Measurements from ENCODE around the gene S100A1. TPM values are rescaled to one million over a fixed set of nuclear protein-coding genes. Genes with fewer than 3 reads are reported as not detected.

S100A1 gene
- total and polyA plus RNA-seq, 2 of the 13 experiments (the other 11 are each of a cell fraction or from before 2014, with no cell fraction given) = 120 to 251 TPM

DNA sequence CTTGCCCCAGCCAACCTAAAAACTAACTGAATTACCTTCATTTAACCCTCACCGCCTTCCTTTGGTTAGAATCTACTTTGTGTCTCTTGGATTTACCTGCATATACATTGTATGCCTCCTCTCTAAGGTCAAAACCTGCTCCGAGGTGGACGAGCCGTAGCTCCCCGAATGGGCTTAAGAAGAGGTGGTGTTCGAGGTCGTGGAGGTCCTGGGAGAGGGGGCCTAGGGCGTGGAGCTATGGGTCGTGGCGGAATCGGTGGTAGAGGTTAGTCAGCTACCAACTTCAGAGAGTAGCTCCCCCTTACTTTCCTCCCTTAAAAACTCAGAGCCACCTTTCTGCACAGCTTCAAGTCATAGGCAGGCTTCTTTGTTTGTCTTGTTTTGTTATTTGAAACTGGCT lies 14.9 kb downstream of the S100A1 start:
- H3K4me3 ChIP-seq (replicated peaks in 1 of 3; ENCODE audit: insufficient read depth in 1 of 3, low read depth in 2 of 3, low read length in 3 of 3) = no peak overlapping the region
- H2AFZ ChIP-seq (ENCODE audit: low read length) = no peak overlapping the region
- no peak overlapping the region for H3K9ac ChIP-seq (ENCODE audit: insufficient read depth, low read depth, low read length)
- TF ChIP-seq RBFOX2 (IDR thresholded peaks at IDR 0.05; ENCODE audit: low read depth, low read length) = 0 out of 2 replicates have a peak, but pooled peaks have one; percentile 1
- no peak for TF ChIP-seq KDM4B (CRISPR knock-in tag; IDR thresholded peaks at IDR 0.05)
- TF ChIP-seq ZNF160 (CRISPR knock-in tag; IDR thresholded peaks at IDR 0.05) = no peak
- ChIA-PET CTCF (ENCODE audit: low intra/inter-chr PET ratio, low total read pairs) (no interaction called here), POLR2A (interaction anchor here (0.9 to 4.2 kb wide), 9 partner anchors 9 to 133 kb away, joined by 3 to 40 read pairs (median 6); partner anchors contain the start of genes CHTOP, S100A1, S100A13 and S100A14)
- no peak for DNase-seq (ENCODE audit: low spot score)
- intact Hi-C loops (cut with micrococcal nuclease; ENCODE audit: unreplicated experiment) = no loop called here
- H3K4me2 ChIP-seq (ENCODE audit: low read depth, low read length) = no peak overlapping the region
- no peak for ATAC-seq
- H3K79me2 ChIP-seq (ENCODE audit: insufficient read depth, low read length) = peaks cover 6% of the 10 kb centered on the region
- H3K36me3 ChIP-seq (replicated peaks in 1 of 2; ENCODE audit: control insufficient read depth in 1 of 2, insufficient read depth in 2 of 2, low read length in 2 of 2) = peaks cover 21 to 78% of the 10 kb centered on the region in 2 experiments
- no peak for FAIRE-seq
- no peaks in the 10 kb centered on the region for H3K27me3 ChIP-seq (ENCODE audit: control insufficient read depth in 1 of 2, insufficient read depth in 2 of 2, low read length in 2 of 2)
- H3K4me1 ChIP-seq (ENCODE audit: insufficient read depth, low read length) = peaks cover 15% of the 10 kb centered on the region
- H3K9me3 ChIP-seq (ENCODE audit: low read length) = no peaks in the 10 kb centered on the region
- WGBS (ENCODE audit: low lambda C conversion rate) = 98% methylated on average over 11 of the region's 11 CpGs
- BruUV-seq (replicated peaks) = TSS peak; percentile 0
- in situ Hi-C loops (cut with HindIII; ENCODE audit: extremely low pct_ligation_motif_present, low pct_unique_long_range_greater_than_20kb) = no loop called here
- no peak overlapping the region for H3K27ac ChIP-seq (ENCODE audit: extremely low read length, insufficient read depth, low read length)
- H4K20me1 ChIP-seq (ENCODE audit: insufficient read depth, low read length) = no peaks in the 10 kb centered on the region; the same call in 1 of the 2 replicates

GRCh38 chr1:153643816-153644215 lies 15.6 kb downstream of the S100A1 start:
- BruUV-seq (replicated peaks) = no TSS peak
- FAIRE-seq = no peak
- ATAC-seq = no peak

More at GRCh38 chr1:153643816-153644215, 15.6 kb downstream of the S100A1 start:
- H4K20me1 ChIP-seq (ENCODE audit: insufficient read depth, low read length) = no peaks in the 10 kb centered on the region; the same call in 1 of the 2 replicates
- intact Hi-C loops (cut with micrococcal nuclease; ENCODE audit: unreplicated experiment) (no loop called here), in situ Hi-C loops (cut with HindIII; ENCODE audit: extremely low pct_ligation_motif_present, low pct_unique_long_range_greater_than_20kb) (no loop called here)
- H3K4me1 ChIP-seq (ENCODE audit: insufficient read depth, low read length) = peaks cover 15% of the 10 kb centered on the region
- peaks cover 21 to 71% of the 10 kb centered on the region in 2 experiments for H3K36me3 ChIP-seq (replicated peaks in 1 of 2; ENCODE audit: control insufficient read depth in 1 of 2, insufficient read depth in 2 of 2, low read length in 2 of 2)
- no peak overlapping the region for H3K4me2 ChIP-seq (ENCODE audit: low read depth, low read length)
- TF ChIP-seq, protein P1, sequence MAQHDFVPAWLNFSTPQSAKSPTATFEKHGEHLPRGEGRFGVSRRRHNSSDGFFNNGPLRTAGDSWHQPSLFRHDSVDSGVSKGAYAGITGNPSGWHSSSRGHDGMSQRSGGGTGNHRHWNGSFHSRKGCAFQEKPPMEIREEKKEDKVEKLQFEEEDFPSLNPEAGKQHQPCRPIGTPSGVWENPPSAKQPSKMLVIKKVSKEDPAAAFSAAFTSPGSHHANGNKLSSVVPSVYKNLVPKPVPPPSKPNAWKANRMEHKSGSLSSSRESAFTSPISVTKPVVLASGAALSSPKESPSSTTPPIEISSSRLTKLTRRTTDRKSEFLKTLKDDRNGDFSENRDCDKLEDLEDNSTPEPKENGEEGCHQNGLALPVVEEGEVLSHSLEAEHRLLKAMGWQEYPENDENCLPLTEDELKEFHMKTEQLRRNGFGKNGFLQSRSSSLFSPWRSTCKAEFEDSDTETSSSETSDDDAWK (CRISPR knock-in tag; IDR thresholded peaks at IDR 0.05) = no peak
- TF ChIP-seq NR2F6 (IDR thresholded peaks at IDR 0.05) (0 out of 2 replicates have a peak, but pooled peaks have one; percentile 13), NR2F6 (CRISPR knock-in tag; IDR thresholded peaks at IDR 0.05) (no peak)
- POLR2A ChIA-PET = interaction anchor here (0.9 to 4.2 kb wide), 8 partner anchors 9 to 132 kb away, joined by 3 to 40 read pairs (median 5); partner anchors contain the start of genes CHTOP, S100A1, S100A13 and S100A14
- no peaks in the 10 kb centered on the region for H3K27me3 ChIP-seq (ENCODE audit: control insufficient read depth in 1 of 2, insufficient read depth in 2 of 2, low read length in 2 of 2)
- H3K9ac ChIP-seq (ENCODE audit: insufficient read depth, low read depth, low read length) = no peak overlapping the region
- no peak overlapping the region for H2AFZ ChIP-seq (ENCODE audit: low read length)
- H3K9me3 ChIP-seq (ENCODE audit: low read length) = no peaks in the 10 kb centered on the region
- peaks cover 6% of the 10 kb centered on the region for H3K79me2 ChIP-seq (ENCODE audit: insufficient read depth, low read length)
- CTCF ChIA-PET (ENCODE audit: low intra/inter-chr PET ratio, low total read pairs) = no interaction called here
- no peak overlapping the region for H3K4me3 ChIP-seq (replicated peaks in 1 of 3; ENCODE audit: insufficient read depth in 1 of 3, low read depth in 2 of 3, low read length in 3 of 3)
- H3K27ac ChIP-seq (ENCODE audit: extremely low read length, insufficient read depth, low read length) = no peak overlapping the region
- no peak for DNase-seq (ENCODE audit: low spot score)
